Measurements from ENCODE around the gene APPL2.
A peak's percentile ranks its signal among the peaks of the same experiment; 100 is the strongest.
"Not testable (repeated sequence)": the region's sequence is repeated elsewhere in the genome, so short reads cannot be mapped to it uniquely, and the experiment has no call there.

APPL2 gene

DNA sequence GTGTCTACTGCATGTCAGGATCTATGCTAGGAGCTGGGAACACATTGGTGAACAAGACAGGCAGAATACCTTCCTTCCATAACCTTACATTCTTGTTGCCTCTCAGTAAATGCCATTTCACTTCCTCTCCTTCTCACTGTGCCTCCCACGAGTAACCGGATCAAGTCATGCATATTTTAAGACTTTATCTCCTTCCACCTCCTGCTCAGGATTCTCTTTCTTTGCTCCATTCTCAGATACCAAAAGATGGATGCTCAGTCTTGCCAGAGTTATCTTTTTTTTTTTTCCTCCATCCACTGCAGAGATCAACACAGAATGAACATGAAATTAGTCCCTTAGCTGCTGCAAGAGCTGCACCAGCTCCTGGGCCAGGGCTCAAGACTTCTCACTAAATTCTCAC, 20.0 kb upstream of the APPL2 start:
- no peak for DNase-seq

DNA sequence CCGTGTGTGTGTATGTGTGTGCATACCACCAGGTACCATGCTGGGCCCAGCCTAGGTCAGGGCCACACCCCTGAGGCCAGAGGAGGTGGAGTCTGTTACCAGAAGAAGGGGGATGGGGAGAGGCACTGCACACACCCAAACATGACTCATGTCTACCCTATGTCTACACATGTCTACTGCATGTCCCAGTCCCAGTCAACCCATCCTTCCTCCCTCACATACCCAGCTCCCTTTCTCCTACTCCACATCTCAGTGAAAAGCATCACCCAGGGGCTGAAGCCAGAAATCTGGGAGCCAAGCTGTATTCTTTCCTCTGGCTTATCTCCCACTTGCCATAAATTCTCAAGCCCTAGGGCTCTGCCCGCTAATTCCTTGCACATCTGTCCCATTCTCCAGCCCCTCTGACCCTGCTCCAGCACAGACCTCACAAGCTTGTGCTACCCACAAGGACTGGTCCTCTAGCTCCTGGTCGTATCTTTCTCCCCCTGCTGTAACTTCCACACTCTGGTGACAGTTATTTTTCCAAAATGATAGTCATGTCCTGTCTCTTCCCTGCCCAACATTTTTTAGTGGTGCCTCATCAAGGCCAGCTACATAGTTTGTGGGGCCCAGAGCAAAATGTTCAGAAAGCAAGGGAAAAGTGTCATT, 18.0 kb upstream of the APPL2 start:
- no peak for DNase-seq

DNA sequence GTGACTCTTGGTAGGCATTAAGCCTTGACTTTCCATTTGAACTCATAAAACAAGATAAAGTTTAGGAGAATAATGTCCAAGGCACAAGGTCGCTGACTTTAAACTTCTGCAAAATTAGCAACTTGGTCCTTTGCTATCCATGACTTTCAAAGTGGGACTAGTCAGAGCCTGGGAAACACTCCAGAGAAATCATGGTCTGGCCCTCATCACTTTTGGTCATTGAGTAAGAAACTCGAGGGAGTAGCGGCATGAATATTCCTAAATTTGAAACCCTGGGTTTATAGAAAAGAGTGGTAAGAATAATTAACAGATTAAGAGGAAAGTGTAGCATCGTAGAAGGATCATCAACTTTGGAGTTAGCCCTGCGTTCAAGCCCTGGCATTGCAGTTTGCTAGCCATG, 16.9 kb upstream of the APPL2 start:
- DNase-seq, result no peak

DNA sequence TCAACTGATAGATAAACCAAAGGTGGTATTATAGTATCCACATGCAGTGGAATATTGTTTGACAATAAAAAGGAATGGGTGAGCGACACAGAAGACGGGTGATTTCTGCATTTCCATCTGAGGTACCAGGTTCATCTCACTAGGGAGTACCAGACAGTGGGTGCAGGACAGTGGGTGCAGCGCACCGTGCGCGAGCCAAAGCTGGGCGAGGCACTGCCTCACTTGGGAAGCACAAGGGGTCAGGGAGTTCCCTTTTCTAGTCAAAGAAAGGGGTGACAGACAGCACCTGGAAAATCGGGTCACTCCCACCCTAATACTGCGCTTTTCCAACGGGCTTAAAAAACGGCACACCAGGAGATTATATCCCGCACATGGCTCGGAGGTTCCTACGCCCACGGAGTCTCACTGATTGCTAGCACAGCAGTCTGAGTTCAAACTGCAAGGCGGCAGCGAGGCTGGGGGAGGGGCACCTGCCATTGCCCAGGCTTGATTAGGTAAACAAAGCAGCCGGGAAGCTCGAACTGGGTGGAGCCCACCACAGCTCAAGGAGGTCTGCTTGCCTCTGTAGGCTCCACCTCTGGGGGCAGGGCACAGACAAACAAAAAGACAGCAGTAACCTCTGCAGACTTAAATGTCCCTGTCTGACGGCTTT, 9.9 kb upstream of the APPL2 start:
- not testable (repeated sequence) for DNase-seq

DNA sequence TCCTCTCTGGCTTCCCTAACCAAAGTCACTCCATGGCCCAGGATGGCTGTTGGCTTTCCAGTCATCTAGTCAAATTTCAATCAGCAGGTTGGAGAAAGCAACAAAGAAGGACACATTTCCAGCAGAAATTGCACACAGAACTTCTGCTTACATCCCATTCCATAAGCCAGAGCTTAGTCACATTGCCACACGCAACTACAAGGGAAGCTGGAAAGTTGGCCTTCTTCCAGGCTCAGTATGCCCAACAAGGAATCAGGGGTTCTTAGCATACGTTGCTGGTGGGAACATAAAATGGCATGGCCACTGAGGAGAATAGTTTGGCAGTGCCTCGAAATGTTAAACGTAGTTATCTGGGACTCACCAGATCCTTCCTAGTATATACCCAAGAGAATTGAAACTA, 9.3 kb upstream of the APPL2 start:
- no peak for DNase-seq

DNA sequence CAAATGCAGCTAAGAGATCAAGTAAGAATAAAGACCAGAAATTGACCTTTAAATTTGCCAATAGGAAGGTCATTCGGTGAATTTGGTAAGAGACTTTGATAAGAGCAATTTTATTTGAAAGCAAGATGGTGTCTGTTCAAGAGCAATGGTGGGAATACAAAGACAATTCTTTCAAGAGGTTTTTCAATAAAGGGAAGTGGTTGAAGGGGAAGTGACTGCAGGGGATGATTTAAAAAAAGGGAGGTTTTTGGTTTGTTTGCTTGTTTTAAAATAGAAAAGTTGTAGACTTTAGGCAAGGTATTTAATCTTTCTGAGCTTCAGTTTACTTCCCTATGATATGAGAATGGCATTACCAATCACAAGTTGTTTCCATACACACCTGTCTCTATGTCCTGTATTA, 4.3 kb upstream of the APPL2 start:
- DNase-seq, result no peak

DNA sequence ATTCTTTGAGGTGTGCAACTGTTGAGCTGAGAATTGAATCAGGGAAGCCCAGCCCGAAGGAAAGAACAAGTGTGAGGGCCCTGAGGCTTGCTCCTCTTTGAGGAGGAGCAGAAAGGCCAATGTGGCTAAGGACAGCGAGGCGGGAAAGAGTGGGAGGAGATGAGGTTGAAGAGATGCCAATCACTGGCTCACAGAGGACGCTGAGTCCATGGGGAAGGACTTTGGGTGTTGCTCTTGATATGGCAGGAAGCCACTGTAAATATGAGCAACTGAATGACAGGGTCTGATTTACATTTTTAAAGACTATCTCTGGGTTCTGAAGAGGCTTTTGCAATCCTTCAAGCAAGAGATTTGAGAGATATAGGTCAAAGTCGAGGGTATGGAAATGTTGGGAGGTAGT, 3.3 kb upstream of the APPL2 start:
- no peak for DNase-seq

DNA sequence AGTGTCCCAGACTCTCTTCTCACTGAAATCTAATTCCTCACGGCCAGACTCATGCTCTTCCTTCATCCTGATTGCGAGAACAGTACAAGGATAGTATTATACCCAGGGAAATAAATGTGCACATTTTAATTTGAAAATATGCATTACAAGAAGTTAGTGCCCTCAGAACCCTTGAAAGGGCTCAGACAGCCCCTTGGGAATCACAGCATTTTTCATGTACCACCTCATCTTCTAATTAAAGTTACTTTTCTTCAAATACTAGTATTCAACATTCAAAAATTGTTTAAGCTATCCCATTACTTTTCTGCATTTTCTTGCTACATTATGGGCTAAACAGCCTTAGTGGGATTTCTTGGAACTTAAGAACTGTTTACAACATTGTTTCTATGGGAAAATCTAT, 1.7 kb upstream of the APPL2 start:
- no peak for DNase-seq

DNA sequence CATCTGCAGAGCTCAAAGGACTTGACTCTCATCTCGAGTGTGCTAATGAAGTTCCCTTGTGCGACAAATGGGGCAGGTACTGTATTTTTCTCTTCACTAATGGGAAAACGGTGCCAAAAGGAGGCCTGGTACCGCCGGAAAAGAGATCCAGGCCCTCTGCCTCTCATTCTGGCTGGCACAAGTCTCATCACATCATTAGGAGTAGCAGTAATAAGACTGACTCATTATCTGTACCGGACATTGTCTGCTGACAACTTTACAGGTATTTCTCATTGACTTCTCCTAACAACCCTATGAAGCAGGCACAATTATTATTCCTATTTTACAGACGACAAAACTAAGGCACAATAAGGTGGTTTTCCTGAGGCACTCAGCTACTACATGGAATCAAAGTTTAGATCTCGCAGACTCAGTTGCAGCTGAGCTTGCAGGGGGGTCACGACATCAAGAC, 668 bp downstream of the APPL2 start:
- DNase-seq, result peak; percentile 43

DNA sequence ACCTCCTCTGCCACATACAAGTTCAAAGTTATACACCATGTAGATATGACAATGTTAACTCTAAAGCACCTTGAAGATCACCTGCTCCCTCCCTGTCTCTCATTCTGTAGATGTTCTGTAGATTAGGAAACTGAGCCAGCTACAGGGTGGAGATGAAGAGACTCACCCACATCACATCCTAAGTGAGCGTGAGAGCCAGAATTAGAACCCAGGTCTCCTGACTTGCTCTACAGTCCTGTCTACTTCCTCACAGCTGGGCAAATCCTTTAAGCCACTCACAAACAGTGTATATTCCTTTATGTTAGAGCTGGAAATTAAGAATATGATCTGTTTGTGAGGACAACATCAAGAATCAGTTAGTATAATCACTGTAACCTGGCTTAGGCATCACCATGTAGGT, 1.8 kb downstream of the APPL2 start:
- DNase-seq, result no peak

DNA sequence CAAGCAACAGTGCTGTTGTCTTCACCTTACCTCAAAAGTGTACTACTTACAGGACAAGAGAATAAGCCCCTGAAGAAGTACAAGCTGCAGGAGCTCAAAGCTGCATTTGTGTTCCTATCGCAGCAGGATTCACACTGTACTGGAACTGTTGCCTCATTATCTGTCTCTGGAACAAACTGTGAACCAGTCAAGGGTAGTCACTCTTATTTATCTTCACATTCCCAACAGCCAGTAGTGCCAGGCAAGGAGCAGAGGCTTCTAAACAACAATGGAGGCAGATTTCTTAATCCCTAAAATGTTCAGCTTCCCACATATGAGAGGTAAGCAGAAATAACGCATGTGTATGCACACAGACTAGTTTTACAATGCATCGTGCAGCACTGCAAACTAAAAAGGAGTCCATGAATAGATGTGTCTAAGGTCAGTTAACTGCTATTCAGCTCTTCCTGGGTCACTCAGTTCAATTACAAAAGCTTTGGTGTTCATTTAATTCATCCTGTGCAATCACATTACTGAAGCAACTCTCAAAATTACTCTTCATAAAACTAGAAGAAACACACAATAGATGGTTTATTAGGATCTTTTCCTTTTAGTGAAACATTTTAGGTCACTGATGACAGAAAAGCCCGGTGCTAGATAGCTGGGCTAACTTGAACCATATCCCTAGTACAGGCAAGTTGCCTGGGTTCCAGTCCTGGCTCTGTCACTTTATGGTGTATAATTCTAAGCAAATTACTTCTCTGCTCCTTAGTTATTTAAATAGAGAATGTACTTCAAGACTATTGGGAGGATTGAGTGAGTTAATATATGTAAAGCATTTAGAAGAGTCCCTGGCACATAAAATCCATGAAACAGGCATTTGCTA, 2.7 kb downstream of the APPL2 start:
- no peak for DNase-seq

DNA sequence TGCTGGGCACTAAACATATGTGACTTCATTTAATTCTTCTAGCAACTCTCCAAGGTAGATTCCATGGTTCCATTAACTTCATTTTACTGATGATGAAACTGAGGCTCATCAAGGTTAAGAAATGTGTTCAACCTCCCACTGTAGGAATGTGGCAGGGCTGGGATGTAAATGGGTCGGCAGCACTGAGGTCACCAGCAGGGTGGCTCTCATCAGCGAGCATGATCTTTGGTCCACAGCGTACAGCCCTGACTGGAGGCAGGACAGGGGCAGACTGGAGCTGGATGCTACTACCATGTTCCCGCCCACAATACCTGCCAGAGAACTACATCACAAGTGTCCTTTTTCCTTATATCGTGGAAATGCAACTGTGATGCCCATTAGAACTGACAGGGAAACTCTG, 4.6 kb downstream of the APPL2 start:
- DNase-seq, result no peak

DNA sequence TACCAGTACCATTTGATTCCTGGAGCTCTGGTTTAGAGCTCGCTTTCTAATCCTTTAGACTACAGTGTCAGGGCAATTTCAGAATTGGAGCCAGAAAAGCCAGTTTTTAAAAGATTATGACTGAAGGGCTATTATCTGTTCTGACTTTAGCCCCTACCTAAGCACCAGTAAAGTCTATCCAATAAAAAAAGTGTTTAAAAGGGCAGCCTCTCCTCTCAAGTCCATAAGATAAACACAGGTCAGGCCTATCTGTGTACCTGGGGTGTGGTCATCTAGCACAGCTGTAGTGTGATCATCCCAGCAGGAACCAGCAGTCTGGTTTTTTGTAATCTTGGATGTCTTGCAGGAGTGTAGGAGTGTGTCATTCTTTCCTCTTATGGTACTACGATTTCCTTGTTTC, 6.6 kb downstream of the APPL2 start:
- DNase-seq, result no peak

DNA sequence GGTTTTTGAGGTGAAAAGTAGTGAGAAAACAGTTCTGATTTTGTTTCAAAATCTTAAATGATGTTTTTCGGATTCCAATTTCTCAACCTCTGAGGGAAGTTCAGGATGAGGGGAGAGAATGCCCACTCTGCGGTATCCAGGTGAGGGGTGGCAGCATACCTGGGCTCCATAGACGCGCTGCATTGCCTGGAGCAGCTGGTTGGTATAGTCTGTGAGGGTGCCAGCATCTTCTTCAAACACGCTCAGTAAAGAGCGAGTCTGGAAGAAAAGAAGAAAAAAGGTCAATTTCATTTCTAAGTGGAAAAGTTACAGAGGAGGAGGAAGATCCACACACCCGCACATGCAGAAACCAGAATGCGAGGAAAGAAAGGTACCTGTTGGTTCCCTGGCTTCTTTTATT, 7.0 kb downstream of the APPL2 start:
- DNase-seq, result no peak

DNA sequence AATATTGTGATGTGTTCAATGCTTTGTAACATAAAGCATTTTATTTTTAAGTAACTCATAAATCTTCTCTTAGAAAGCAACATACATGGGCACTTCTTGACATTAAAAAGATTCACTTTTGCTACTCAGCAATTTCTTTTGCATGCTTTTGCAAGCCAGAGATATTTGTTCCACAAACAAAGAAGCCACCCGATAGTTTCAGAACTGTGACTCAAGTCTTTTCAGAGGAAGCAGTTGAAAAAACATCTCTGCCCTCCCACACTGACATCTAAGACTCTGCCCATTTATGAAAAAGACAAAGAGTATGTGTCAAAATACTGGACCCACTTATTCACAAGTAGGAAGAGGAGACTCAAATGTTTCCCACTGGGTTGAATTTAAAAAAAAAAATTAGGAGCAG, 7.5 kb downstream of the APPL2 start:
- no peak for DNase-seq

DNA sequence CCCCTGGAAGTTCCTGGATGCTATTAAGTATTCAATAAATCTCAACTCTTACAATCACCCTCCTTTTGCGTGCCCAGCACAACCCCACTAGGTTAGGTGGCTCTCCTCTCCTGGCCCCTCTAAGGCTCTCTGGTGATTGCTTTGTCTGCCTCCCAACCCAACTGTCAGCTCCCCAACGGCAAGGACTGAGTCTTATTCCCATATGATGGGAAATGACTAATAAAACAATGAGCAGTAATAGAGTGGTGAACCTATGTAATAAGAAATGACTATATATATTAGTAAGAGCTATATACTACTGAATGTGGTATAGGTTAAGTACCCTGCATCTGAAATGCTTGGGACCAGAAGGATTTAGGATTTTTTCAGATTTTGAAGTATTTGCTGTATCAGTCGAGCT, 8.1 kb downstream of the APPL2 start:
- no peak for DNase-seq

DNA sequence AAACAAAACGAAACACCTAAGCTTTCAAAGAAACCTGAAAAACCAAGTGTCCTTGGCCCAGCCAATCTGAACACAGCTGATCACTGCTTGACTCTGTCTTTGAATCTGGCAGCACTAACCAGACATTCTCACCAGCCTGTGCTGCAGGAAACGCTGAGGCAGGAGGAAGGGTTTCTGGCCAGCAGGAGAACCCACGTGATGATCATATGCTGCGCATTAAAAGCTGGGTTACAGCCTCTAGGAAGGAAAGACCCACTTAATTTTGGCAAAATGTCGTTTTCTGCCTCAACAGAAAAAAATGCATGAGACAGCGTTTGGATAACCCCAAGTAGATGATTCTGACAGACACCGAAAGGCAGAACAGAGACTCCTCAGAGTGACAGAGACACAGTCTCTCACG, 9.8 kb downstream of the APPL2 start:
- no peak for DNase-seq

DNA sequence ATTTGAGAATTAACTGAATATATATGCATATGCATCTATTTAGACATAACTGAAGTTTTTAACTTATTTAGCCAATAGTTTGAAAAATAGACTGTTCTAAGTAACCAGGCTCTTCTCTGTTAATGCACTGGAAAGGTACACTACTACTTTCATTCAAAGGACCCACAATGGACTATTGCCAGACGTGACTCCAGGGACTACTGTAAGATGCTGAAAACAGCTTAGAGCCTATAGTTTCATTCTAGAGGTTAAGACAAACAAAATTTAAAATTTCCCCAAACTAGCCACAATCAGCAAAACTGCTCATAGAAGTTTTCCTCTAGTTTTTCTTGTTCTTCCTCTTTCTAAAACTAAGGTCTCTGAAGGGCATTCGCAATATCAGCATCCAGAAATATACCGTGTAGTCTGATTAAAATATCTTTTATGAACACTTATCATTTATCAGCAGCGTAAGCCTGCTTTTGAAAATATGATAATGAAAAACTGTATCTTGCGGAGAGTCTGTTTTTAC, 10.4 kb downstream of the APPL2 start:
- no peak for DNase-seq

DNA sequence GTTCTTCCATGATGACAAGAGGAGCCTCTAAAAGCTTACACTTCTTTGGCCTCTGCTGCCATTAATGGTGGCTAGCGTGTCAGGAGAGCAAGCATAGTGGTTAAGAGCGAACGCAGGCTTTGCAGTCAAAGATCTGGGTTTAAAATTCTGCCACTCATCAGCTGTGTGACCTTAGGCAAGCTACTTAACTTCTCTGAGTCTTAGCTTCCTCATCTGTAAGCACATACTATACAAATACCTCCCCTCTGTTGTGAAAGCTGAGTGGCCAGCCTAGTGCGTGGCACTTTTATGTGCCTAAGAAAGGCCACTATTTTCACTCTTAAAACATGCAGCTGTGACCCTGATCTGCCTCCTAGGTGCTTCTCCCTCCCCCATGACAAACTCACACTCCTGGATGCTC, 11.6 kb downstream of the APPL2 start:
- DNase-seq, result no peak

DNA sequence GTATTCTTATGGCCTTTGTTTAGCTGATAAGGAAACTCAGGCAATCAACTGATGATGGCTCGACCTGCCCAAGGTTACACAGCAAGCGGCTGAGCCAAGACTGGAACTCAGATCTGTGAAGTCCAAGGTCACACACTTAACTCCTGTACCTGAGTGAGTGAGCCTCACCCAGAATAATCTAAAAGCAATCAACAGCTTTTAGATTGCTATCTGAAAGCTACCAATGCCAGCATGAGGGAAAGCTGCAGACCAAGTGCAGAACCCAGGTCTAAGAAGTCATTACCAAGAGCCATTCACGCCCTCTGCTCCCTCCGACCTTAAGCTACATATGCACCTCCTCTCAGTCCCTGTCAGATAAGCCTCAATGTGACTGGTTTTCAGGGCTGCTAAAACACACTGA, 12.1 kb downstream of the APPL2 start:
- no peak for DNase-seq

DNA sequence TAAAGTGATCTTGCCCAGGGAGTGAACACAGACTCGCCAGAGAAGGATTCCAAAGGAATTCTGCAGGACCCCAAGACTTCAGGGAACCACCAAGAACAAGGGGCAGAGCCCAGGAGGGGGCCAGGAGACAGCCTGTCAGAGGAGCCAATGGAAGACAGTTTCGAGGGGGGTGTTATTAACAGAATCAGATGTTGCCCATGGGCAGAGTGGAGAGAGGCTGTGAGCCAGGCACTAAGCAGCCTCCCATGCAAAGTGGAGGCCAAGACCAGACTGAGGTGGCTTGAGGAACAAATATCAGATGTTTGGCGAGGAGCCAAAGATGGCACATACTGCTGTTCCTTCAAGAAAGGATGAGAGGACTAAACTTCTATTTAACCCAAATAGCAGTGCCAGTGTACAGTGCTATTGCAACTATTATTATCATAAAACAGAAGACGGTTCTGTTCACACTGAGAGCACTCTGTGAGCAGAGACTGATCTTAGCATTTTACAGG, 12.6 kb downstream of the APPL2 start:
- DNase-seq, result no peak

DNA sequence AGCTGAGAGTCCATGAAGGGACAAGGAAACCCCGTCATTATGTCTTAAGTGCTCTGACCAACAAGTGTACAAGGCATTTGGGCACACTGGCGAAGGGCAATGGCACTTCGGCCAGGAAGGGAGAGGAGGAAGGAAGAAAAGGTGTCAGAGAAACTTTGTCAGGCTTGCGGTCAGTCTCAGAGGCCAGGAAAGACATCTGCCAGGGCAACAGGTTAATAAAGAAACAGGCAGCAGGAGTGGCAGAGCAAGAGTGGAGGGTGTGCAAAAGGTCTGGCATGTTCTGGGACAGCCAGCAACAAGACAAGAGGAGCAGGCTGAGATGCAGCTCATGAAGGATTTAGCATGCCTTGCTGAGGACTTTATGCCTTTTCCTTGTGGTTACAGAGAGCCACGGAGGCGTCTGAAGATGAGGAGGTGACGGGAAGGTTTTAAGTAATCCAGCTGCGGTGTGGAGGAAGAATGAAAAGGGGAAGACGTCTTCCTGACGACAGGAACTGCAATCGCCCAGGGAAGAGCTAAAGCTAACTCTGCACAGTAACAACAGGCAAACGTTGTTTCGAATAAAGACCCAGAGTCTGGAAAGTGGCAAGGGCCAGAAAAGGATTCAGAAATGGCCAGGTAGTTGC, 13.1 kb downstream of the APPL2 start:
- no peak for DNase-seq

DNA sequence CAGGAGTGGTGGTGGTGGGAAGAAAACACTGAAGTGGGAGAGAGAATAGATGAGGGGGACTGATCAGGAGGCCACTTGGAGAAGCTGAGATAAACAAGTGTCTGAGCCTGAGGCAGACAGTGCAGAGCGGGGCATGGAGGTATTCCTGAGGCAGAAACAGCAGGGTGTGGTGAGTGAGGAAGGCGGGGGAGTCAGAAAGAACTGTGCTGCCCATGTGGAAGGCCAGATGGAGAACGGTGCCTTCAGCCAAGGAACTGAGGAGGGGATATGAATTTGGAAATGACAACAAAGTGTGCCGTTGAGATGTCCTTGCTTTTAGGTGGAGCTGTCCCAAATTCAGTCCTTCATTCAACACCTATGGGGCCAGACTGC, 13.7 kb downstream of the APPL2 start:
- DNase-seq, result no peak

Data from NCI-H510A treated with DMSO at 0.1 percent for 48 hours (cell line).